Choroid plexus epithelial cell (primary cell): Measurements from ENCODE around the gene GNAO1.

Source experiments
- DNase-seq: peaks from one replicate; pipeline ENCODE4 v3.0.0-alpha.2; 2010; ENCODE audit warnings: low read depth
- H3K4me3 ChIP-seq: 2 replicates; pipeline ENCODE4 v1.5.1; 2011; ENCODE audit warnings: low read depth, mild to moderate bottlenecking, control low read depth, low read length, moderate library complexity
- CTCF ChIP-seq: conservative IDR thresholded peaks from 2 replicates; pipeline ENCODE4 v1.5.1; 2011; ENCODE audit warnings: low read depth, mild to moderate bottlenecking, control low read depth, inconsistent platforms, low read length, moderate library complexity

Gene GNAO1

GRCh38 chr16:56264609-56264972 is 73.3 kb downstream of the GNAO1 start:
- no peak for DNase-seq
- no peak for TF ChIP-seq CTCF
- no peak overlapping the region for H3K4me3 ChIP-seq

- no peak for DNase-seq
- H3K4me3 ChIP-seq, result no peak overlapping the region
- no peak for TF ChIP-seq CTCF
These were observed 73.9 kb downstream of the GNAO1 start for GRCh38 chr16:56265184-56265583.

GRCh38 chr16:56265746-56266145 is 74.5 kb downstream of the GNAO1 start:
- H3K4me3 ChIP-seq, result no peak overlapping the region
- no peak for DNase-seq
- TF ChIP-seq CTCF, result no peak

GRCh38 chr16:56266641-56267607 is 75.6 kb downstream of the GNAO1 start:
- no peak overlapping the region for H3K4me3 ChIP-seq
- no peak for TF ChIP-seq CTCF
- DNase-seq, result no peak

- TF ChIP-seq CTCF, result no peak
- DNase-seq, result no peak
- H3K4me3 ChIP-seq, result no peak overlapping the region
These were observed 76.6 kb downstream of the GNAO1 start for GRCh38 chr16:56267888-56268287.

- DNase-seq, result no peak
- no peak overlapping the region for H3K4me3 ChIP-seq
- TF ChIP-seq CTCF, result no peak
These were observed 77.5 kb downstream of the GNAO1 start for GRCh38 chr16:56268799-56269198.

GRCh38 chr16:56269281-56269680 is 78.0 kb downstream of the GNAO1 start:
- TF ChIP-seq CTCF, result no peak

More at GRCh38 chr16:56269281-56269680, 78.0 kb downstream of the GNAO1 start:
- H3K4me3 ChIP-seq, result no peak overlapping the region
- DNase-seq, result no peak
